ENCODE results near the gene PHF13.

- TF ChIP-seq, protein P1, sequence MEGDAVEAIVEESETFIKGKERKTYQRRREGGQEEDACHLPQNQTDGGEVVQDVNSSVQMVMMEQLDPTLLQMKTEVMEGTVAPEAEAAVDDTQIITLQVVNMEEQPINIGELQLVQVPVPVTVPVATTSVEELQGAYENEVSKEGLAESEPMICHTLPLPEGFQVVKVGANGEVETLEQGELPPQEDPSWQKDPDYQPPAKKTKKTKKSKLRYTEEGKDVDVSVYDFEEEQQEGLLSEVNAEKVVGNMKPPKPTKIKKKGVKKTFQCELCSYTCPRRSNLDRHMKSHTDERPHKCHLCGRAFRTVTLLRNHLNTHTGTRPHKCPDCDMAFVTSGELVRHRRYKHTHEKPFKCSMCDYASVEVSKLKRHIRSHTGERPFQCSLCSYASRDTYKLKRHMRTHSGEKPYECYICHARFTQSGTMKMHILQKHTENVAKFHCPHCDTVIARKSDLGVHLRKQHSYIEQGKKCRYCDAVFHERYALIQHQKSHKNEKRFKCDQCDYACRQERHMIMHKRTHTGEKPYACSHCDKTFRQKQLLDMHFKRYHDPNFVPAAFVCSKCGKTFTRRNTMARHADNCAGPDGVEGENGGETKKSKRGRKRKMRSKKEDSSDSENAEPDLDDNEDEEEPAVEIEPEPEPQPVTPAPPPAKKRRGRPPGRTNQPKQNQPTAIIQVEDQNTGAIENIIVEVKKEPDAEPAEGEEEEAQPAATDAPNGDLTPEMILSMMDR (optimal IDR thresholded peaks at IDR 0.05 in 1 of 3, IDR thresholded peaks at IDR 0.05 in 1 of 3, conservative IDR thresholded peaks at IDR 0.05 in 1 of 3; ENCODE audit: extremely low read depth in 1 of 3, insufficient read depth in 2 of 3, low read length in 3 of 3), result no peak
- TF ChIP-seq EZH2 (IDR thresholded peaks at IDR 0.05; ENCODE audit: low read length), result no peak
These were observed 40.7 kb upstream of the PHF13 start for GRCh38 chr1:6572653-6573383.
